Stomach smooth muscle (tissue), 2 donors: Measurements from ENCODE around the gene DDX49.
A peak's percentile ranks its signal among the peaks of the same experiment; 100 is the strongest.

Experiments
- H3K27ac ChIP-seq: one replicate; pipeline ENCODE4 v1.7.0; 2013; ENCODE audit warnings: mild to moderate bottlenecking, low read length, inconsistent platforms
- H3K27me3 ChIP-seq, 2 donors: one replicate each; pipeline ENCODE4 v1.7.0; 2013; ENCODE audit warnings: low read length in 2 of 2; ENCODE audit not compliant: insufficient read depth in 2 of 2, control insufficient read depth in 1 of 2
- H3K36me3 ChIP-seq, 2 donors: one replicate each; pipeline ENCODE4 v1.7.0; 2013; ENCODE audit warnings: low read length in 2 of 2; ENCODE audit not compliant: control insufficient read depth in 2 of 2, insufficient read depth in 2 of 2
- H3K4me1 ChIP-seq: one replicate; pipeline ENCODE4 v1.7.0; 2013; ENCODE audit warnings: low read length; ENCODE audit not compliant: control insufficient read depth, insufficient read depth
- H3K4me3 ChIP-seq, 2 donors: one replicate each; pipeline ENCODE4 v1.7.0; 2013; ENCODE audit warnings: low read length in 2 of 2
- H3K9ac ChIP-seq, 2 donors: one replicate each; pipeline ENCODE4 v1.7.0; 2013; ENCODE audit warnings: low read length in 2 of 2, mild to moderate bottlenecking in 1 of 2
- H3K9me3 ChIP-seq, 2 donors: one replicate each; pipeline ENCODE4 v1.7.0; 2013; ENCODE audit warnings: low read length in 2 of 2; ENCODE audit not compliant: control insufficient read depth in 2 of 2
- donor health status: healthy.
- donor health status: Pancreatic carcinoma.

DDX49 gene

GRCh38 chr19:18933297-18933696 lies 13.8 kb downstream of the DDX49 start:
- H3K27ac ChIP-seq = no peak overlapping the region
- H3K9ac ChIP-seq = no peak overlapping the region
- H3K4me1 ChIP-seq = no peaks in the 10 kb centered on the region
- no peaks in the 10 kb centered on the region for H3K27me3 ChIP-seq
- H3K4me3 ChIP-seq = no peak overlapping the region
- peaks cover 0 to 5% of the 10 kb centered on the region in 2 donors for H3K36me3 ChIP-seq
- no peaks in the 10 kb centered on the region for H3K9me3 ChIP-seq

DNA sequence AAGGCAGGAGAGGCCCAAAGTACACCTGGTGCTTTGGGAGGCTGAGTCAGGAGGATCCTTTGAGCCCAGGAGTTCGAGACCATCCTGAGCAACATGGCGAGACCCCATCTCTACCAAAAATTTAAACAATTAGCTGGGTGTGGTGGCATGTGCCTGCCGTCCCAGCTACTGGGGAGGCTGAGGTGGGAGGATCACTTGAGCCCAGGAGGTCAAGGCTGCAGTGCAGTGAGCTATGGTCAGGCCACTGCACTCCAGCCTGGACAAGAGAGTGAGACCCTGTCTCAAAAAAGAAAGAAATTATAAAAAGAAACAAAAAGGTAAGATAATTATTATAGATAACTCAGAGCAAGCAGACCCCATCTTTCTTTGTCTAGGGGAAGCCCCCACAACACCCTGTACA lies 19.6 kb downstream of the DDX49 start:
- Histone ChIP-seq H3K27ac (no peak overlapping the region), H3K9ac (no peak overlapping the region), H3K4me1 (peaks cover 18% of the 10 kb centered on the region), H3K9me3 (no peaks in the 10 kb centered on the region), H3K27me3 (no peaks in the 10 kb centered on the region), H3K4me3 (no peak overlapping the region), H3K36me3 (peaks cover 0 to 2% of the 10 kb centered on the region in 2 donors)

GRCh38 chr19:18939922-18940768 lies 20.6 kb downstream of the DDX49 start:
- Histone ChIP-seq H3K4me3 (peak overlapping the region; percentile 66 to 77), H3K27ac (no peak overlapping the region), H3K36me3 (no peaks in the 10 kb centered on the region), H3K4me1 (peaks cover 18% of the 10 kb centered on the region), H3K9ac (peak overlapping the region; percentile 55 to 66), H3K9me3 (no peaks in the 10 kb centered on the region), H3K27me3 (no peaks in the 10 kb centered on the region)

DNA sequence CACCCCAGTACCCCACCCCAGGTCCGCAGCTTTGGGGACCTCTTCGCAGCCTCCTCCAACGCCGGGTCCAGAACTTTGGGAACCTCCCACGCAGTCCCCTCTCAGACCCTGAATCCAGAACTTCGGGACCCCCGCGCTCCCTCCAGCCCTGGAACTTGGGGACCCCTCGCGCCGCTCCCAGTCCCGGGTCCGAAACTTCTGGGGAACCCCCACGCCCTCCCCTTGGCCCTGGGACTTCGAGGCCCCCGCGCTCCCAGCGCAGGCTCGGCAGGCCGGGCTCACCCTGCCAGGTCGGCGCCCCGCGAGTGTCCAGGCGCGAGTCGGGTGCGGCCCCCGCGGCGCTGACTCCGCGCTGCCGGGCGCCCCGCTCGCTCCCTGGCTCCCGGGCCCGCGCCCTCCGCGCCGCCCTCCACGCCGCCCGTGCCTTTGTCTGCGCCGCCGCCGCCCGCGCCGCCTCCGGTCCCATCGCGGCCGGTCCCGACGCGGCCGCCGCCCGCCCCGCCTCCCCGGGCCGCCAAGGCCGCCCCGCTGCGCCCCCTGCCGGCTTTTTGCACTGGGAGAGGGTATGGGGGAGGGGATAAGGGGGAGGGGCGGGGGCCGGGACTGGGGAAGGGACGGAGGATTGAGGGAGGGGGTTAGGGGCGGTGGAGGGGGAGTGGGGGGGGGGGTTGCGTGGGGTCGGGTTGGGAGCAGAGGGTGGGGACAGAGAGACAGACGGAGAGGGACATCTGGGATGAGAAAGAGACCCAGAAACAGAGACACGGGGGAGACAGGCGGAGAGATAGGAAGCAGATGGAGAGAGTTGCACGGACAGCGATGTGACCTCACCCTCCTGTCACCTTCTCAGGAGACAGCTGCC lies 21.5 kb downstream of the DDX49 start, which contains the start of gene HOMER3:
Gene HOMER3 (minus strand): TSS at position 449 of the 859 bp plus-strand sequence. CDS start 2,235 bp downstream, outside the sequence.
- no peaks in the 10 kb centered on the region for H3K27me3 ChIP-seq
- H3K36me3 ChIP-seq = no peaks in the 10 kb centered on the region
- peaks cover 18% of the 10 kb centered on the region for H3K4me1 ChIP-seq
- no peak within 1 kb of the TSS for H3K27ac ChIP-seq
- peak within 1 kb of the TSS; percentile 66 to 77 for H3K4me3 ChIP-seq
- H3K9ac ChIP-seq = peak within 1 kb of the TSS; percentile 55 to 66
- H3K9me3 ChIP-seq = no peaks in the 10 kb centered on the region

DNA sequence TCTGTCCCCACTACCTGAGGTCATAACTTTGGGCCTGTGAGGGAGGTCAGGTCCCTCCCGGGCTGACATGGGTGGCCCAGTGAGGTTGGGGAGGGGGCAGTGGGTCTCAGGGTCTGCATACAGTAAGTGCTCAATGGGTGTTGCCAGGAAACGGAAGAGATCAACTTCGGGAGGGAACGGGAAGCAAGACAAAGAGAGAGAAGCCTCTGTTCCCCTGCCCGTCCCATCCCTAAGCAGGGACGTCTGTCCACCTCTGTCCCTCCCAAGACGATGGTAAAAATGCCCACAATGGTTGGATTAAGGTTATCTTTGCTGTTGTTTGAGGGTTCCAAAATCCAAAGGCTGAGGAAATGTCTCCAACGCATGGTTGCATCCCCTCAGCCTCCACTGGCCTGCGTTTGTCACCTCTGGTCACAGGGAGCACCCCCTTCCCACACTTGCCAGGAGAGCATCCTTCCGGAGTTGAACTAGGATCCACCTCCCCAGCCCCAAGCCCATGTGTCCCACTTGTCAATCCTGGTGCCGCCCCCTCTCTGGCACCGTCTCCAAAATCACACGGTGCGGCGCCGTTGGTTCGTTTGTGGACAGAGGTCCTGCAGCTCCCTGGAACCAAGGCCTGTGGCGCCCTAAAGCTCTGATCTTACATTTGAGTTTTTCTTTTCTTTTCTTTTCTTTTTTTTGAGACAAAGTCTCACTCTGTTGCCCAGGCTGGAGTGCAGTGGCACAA lies 22.3 kb downstream of the DDX49 start:
- Histone ChIP-seq H3K27ac (no peak overlapping the region), H3K27me3 (no peaks in the 10 kb centered on the region), H3K9ac (peak overlapping the region; percentile 32 to 47), H3K4me1 (peaks cover 18% of the 10 kb centered on the region), H3K9me3 (no peaks in the 10 kb centered on the region), H3K36me3 (no peaks in the 10 kb centered on the region), H3K4me3 (peak overlapping the region; percentile 43 to 69)

DNA sequence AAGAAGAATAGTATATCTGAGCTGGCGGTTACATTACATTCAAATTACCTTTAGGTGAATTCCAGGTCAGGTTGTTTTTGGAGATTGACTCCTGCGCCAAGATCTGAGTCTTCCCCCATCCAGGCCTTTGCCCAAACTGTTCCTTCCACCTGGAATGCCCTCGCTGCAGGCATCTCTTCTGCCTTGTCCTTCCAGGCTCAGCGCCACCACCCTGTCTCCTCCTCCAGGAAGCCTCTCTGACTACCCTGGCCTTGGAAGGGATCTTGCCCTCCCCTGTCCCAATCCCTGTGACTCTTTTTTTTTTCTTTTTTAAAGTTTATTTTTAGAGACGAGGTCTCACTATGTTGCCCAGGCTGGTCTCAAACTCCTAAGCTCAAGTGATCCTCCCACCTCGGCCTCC lies 23.2 kb downstream of the DDX49 start:
- Histone ChIP-seq H3K36me3 (no peaks in the 10 kb centered on the region), H3K27me3 (no peaks in the 10 kb centered on the region), H3K9me3 (no peaks in the 10 kb centered on the region)

GRCh38 chr19:18943465-18943864 lies 23.9 kb downstream of the DDX49 start:
- H3K9ac ChIP-seq = no peak overlapping the region
- no peak overlapping the region for H3K4me3 ChIP-seq

More for the DNA sequence above, 23.2 kb downstream of the DDX49 start:
- Histone ChIP-seq H3K4me3 (no peak overlapping the region), H3K9ac (no peak overlapping the region), H3K4me1 (peaks cover 18% of the 10 kb centered on the region), H3K27ac (no peak overlapping the region)

GRCh38 chr19:18945297-18945696 lies 25.8 kb downstream of the DDX49 start:
- Histone ChIP-seq H3K36me3 (no peaks in the 10 kb centered on the region), H3K9me3 (no peaks in the 10 kb centered on the region), H3K4me3 (no peak overlapping the region), H3K27me3 (no peaks in the 10 kb centered on the region), H3K27ac (no peak overlapping the region), H3K9ac (no peak overlapping the region), H3K4me1 (peaks cover 9% of the 10 kb centered on the region)

More at GRCh38 chr19:18943465-18943864, 23.9 kb downstream of the DDX49 start:
- peaks cover 18% of the 10 kb centered on the region for H3K4me1 ChIP-seq
- H3K9me3 ChIP-seq = no peaks in the 10 kb centered on the region
- no peaks in the 10 kb centered on the region for H3K27me3 ChIP-seq
- no peaks in the 10 kb centered on the region for H3K36me3 ChIP-seq
- no peak overlapping the region for H3K27ac ChIP-seq

GRCh38 chr19:18946335-18946734 lies 26.8 kb downstream of the DDX49 start:
- H3K9me3 ChIP-seq = no peaks in the 10 kb centered on the region
- H3K36me3 ChIP-seq = no peaks in the 10 kb centered on the region
- peaks cover 5% of the 10 kb centered on the region for H3K4me1 ChIP-seq
- H3K9ac ChIP-seq = no peak overlapping the region
- no peak overlapping the region for H3K27ac ChIP-seq
- H3K27me3 ChIP-seq = no peaks in the 10 kb centered on the region
- H3K4me3 ChIP-seq = no peak overlapping the region

DNA sequence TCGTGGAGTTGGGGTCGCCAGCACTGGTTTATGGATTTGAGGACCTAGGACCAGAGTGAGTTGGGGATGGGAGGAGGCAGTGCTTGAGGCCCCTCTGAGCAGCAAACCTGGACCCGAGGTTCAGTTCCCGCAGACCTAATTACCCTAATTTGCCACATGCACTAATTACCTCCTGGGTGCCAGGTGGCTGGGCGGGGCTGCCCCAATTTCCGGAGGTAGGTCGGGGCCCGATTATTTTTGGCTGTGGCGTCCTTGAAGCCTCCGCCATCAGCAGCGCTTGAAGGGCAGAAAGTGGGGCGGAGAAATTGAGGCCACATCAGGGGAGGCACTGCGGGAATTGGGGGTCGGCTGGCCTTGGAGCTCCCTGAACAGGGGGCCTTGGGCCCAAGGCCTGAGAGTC lies 27.4 kb downstream of the DDX49 start:
- Histone ChIP-seq H3K9ac (no peak overlapping the region), H3K4me3 (no peak overlapping the region), H3K27ac (no peak overlapping the region), H3K4me1 (no peaks in the 10 kb centered on the region), H3K36me3 (no peaks in the 10 kb centered on the region), H3K27me3 (no peaks in the 10 kb centered on the region), H3K9me3 (no peaks in the 10 kb centered on the region)
